GM12874 (cell line): ENCODE measurements around the gene AATK.

Experiments
- TF ChIP-seq, protein P1 (sequence below): IDR thresholded peaks from 2 replicates; pipeline ENCODE4 v1.5.1; 2011; ENCODE audit warnings: low read depth, mild to moderate bottlenecking, control low read depth, low read length, moderate library complexity; ENCODE audit not compliant: insufficient read depth

Gene AATK

DNA sequence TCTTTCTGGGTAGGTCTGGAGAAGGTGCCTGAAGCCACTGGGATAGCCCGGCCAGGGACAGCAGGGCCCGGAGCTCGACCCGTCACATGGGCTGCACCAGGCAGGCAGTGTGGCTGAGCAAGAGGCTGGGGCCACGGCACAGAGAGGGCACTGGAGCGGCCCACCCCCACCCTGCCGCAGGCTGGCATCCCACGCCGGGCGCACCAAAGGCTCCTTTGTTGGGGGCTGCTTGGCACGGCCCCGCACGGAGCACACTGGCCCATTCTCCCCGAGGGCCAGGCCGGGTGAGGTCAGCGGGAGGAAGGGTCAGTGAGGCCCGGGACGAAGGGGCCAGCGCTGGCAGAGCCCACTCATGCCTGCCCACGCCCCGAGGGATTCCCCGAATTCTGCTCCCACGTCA lies 37.2 kb downstream of the AATK start:
- TF ChIP-seq, protein P1, sequence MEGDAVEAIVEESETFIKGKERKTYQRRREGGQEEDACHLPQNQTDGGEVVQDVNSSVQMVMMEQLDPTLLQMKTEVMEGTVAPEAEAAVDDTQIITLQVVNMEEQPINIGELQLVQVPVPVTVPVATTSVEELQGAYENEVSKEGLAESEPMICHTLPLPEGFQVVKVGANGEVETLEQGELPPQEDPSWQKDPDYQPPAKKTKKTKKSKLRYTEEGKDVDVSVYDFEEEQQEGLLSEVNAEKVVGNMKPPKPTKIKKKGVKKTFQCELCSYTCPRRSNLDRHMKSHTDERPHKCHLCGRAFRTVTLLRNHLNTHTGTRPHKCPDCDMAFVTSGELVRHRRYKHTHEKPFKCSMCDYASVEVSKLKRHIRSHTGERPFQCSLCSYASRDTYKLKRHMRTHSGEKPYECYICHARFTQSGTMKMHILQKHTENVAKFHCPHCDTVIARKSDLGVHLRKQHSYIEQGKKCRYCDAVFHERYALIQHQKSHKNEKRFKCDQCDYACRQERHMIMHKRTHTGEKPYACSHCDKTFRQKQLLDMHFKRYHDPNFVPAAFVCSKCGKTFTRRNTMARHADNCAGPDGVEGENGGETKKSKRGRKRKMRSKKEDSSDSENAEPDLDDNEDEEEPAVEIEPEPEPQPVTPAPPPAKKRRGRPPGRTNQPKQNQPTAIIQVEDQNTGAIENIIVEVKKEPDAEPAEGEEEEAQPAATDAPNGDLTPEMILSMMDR, result no peak

DNA sequence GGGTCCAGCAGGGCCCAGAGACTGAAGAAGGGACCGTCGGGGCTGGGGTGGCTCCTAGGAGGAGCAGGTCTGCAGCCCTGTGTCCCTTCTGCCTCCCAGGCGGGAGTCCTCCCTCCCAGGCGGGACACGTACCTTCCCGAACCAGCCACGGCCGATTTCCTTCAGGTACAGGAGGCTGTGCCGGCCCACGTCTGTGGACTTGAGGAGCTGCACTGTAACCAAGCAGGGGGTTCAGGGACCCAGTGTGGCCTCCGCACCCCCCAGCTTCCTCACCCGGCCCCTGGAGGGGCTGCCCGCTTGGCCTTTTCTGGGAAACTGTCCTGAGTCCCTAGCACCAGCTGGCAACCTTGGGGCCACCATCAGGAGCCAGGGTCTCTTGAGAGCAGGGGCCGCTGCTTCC lies 37.7 kb downstream of the AATK start:
- TF ChIP-seq, protein P1, result no peak

DNA sequence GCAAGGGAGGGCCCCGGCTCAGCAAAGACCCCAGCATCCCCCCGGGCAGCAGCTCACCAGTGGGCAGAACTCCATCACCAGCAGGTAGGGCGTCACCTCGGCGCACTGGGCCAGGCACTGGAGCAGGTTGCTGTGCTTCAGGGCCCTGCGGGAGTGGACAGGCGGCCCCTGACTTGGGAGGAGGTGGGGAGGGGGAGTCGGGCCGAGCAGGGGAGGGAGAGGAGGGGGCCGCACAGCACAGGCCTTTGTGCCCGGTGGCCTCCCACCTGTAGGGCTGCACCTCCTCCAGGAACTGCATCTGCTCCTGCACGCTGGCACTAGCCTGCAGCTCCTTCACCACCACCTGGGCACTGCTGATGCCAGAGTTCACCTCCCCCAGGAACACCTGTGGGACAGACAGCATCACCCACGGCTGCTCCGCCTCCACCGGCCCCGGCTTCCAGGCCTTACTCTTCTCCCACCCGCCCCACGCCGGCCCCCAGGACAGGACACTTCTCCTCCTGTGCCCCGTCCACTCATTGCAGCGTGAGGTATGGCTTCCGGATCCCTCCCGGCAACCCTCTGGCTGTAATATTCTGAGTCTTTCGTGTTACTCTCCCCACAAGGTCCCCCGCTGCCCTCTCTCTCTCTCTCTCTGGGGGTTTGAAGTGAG lies 38.4 kb downstream of the AATK start:
- TF ChIP-seq, protein P1, result no peak

DNA sequence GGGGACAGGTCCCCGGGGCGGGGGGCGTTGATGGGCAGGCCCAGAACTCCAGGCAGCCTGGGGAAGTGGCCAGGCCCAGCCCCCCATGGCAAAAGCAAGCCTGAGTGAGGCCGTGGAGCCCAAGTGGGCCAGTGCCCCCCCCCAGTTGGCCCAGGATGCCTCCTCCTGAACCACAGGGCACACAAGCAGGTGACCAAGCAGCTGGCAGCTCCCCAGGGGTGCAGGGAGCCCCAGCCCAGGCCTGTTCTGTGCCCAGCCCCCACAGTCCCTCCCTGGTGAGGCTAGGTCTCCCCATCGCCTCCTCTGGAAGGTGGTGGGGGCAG lies 38.9 kb downstream of the AATK start:
- TF ChIP-seq, protein P1, result no peak

DNA sequence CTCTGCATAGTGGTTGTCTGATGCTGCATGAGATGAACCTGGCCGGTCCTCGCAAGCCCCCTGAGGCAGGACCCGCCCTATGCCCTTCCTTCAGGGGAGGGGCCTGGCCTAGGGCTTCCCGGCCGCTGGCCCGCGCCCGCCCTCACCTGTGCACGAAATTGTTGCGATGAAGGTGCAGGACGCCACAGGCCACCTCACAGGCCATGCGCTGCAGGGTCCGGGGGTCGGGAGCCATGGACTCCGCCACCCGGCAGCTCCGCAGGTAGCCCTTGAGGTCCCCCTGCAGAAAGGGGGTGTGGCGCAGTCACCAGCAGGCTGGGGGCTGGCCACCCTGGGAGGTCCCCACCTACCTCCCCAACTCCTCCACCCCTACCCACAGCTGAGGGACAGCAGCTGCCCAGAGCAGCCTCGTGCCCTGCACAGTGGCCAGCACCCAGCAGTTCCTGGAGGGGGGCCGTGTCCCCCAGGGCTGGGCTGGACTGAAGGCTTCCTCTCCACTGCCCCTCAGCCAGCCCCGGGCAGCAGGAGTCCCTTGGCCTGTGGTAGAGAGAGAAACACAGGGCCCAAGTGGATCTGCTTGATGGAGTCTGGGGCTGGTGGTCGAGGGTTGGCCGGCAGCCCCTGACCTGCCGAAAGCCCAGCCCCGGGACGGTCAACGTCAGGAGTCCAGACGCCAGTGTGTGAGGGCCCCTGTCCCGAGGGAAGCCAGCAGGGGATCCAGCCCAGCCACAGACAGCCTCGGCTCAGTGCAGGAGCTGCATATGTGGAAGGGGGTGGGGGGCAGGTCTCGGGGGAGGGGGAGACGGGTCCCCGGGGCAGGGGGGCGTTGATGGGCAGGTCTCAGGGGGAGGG lies 39.5 kb downstream of the AATK start:
- TF ChIP-seq, protein P1, result no peak

DNA sequence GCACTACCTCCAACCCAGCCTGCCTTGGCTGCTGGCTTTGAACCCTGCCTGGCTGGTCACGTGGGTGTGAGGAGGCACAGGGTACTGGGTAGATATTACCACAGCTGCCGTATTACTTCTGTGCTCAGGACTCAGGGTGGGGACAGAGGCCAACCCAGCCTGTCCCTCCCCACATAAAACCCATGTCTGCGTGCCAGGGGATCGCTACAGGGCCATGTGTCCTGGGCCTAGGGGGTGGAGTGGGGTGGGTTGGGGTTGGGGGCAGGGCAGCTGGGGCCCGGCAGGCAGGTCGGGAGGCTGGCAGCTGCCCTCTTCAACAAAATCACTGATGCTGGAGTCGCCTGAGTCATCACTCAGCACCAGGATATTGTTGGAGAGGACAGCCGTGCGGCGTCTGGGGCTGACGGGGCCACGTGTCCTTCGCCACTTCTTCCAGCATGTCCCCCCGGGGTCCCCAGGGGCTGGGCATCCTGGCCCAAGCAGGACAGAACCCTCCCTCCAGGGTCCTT lies 40.4 kb downstream of the AATK start:
- TF ChIP-seq, protein P1, result no peak

DNA sequence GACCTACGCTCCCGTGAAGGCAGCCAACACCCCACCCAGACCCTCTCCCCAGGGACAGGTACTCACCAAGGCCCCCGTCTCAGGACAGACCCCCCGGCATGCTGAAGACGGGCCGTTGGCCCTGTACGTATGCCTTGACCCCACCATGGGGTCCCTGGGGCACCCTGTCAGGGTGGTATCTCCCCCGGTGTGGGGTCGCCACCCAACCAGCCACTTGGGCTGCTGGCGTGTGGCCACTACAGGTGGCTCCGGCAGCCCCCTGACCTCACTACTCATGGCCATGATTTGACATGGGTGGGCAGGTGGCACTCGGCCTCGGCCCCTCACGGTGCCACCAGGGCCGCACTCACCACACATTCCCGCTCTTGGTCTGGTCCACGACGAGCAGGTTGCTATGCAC lies 41.6 kb downstream of the AATK start:
- TF ChIP-seq, protein P1, result no peak
